GM23338 (cell line): Measurements from ENCODE around the gene PIGK. TPM values are rescaled to one million over a fixed set of nuclear protein-coding genes. Genes with fewer than 3 reads are reported as not detected.

Experiments used
- ATAC-seq: fragments of 200-7000 bp; cut with Tn5 transposase; 3 replicates; pipeline ENCODE4 v1.9.1; 2020
- DNase-seq: peaks from one replicate; pipeline ENCODE4 v3.0.0-alpha.2; 2015; ENCODE audit warnings: low spot score
- H2AFZ ChIP-seq: fragments of 200-600 bp; sonication (generic); 2 replicates; pipeline ENCODE4 v1.8.0; 2016; ENCODE audit warnings: antibody characterized with exemption, mild to moderate bottlenecking, moderate library complexity
- H3F3A ChIP-seq: fragments of 200-600 bp; sonication (generic); replicated peaks from 2 replicates; pipeline ENCODE4 v1.8.0; 2017; ENCODE audit warnings: antibody characterized with exemption, mixed run types, low read depth
- H3K27ac ChIP-seq: fragments of 200-600 bp; sonication (generic); 2 replicates; pipeline ENCODE4 v1.6.1; 2016; ENCODE audit warnings: low read depth
- H3K27me3 ChIP-seq: fragments of 200-600 bp; sonication (generic); 2 replicates; pipeline ENCODE4 v1.8.0; 2016; ENCODE audit warnings: mild to moderate bottlenecking, mixed run types, moderate library complexity; ENCODE audit not compliant: insufficient read depth
- H3K36me3 ChIP-seq: fragments of 200-600 bp; sonication (generic); 2 replicates; pipeline ENCODE4 v1.8.0; 2016; ENCODE audit warnings: mild to moderate bottlenecking; ENCODE audit not compliant: insufficient read depth
- H3K4me1 ChIP-seq: fragments of 200-600 bp; sonication (generic); 2 replicates; pipeline ENCODE4 v1.8.0; 2016; ENCODE audit warnings: mild to moderate bottlenecking, moderate library complexity; ENCODE audit not compliant: insufficient read depth
- H3K4me2 ChIP-seq: fragments of 200-600 bp; sonication (generic); 2 replicates; pipeline ENCODE4 v1.7.1; 2017; ENCODE audit warnings: mixed run types
- H3K4me3 ChIP-seq: fragments of 200-600 bp; sonication (generic); 2 replicates; pipeline ENCODE4 v1.6.1; 2016; ENCODE audit warnings: mixed run types
- H3K79me2 ChIP-seq: fragments of 200-600 bp; sonication (generic); replicated peaks from 2 replicates; pipeline ENCODE4 v1.8.0; 2017; ENCODE audit warnings: mild to moderate bottlenecking; ENCODE audit not compliant: insufficient read depth
- H3K9me2 ChIP-seq: fragments of 200-600 bp; sonication (generic); 2 replicates; pipeline ENCODE4 v1.8.0; 2017; ENCODE audit not compliant: insufficient read depth
- H4K20me1 ChIP-seq: fragments of 200-600 bp; sonication (generic); replicated peaks from 2 replicates; pipeline ENCODE4 v1.8.0; 2017; ENCODE audit warnings: mild to moderate bottlenecking; ENCODE audit not compliant: insufficient read depth
- H3K27ac Mint-ChIP-seq: 2 replicates; pipeline ENCODE4 v1.8.0; 2020; ENCODE audit warnings: inconsistent platforms, mild to moderate bottlenecking, moderate library complexity, mixed read lengths
- H3K27me3 Mint-ChIP-seq: 3 replicates; pipeline ENCODE4 v1.8.0; 2022; ENCODE audit warnings: low read depth, mild to moderate bottlenecking, moderate library complexity, mixed read lengths, inconsistent platforms; ENCODE audit not compliant: insufficient read depth, poor library complexity
- H3K36me3 Mint-ChIP-seq: 3 replicates; pipeline ENCODE4 v1.8.0; 2021; ENCODE audit warnings: low read depth, mild to moderate bottlenecking, inconsistent platforms, moderate library complexity, mixed read lengths
- H3K4me1 Mint-ChIP-seq: 3 replicates; pipeline ENCODE4 v1.8.0; 2020; ENCODE audit warnings: mild to moderate bottlenecking, inconsistent platforms, mixed read lengths
- H3K4me3 Mint-ChIP-seq: 3 replicates; pipeline ENCODE4 v1.8.0; 2021; ENCODE audit warnings: moderate library complexity, mild to moderate bottlenecking, inconsistent platforms, mixed read lengths
- H3K9me3 Mint-ChIP-seq: 3 replicates; pipeline ENCODE4 v1.8.0; 2020; ENCODE audit warnings: moderate library complexity, mild to moderate bottlenecking, inconsistent platforms, mixed read lengths
- CREB1 ChIP-seq: fragments of 250-450 bp; sonication (Bioruptor Pico); IDR thresholded peaks from 2 replicates; pipeline ENCODE4 v1.5.0; 2020; ENCODE audit warnings: low read depth, mild to moderate bottlenecking, moderate library complexity
- EZH2 ChIP-seq: fragments of 200-600 bp; sonication (generic); IDR thresholded peaks from one replicate; pipeline ENCODE4 v1.8.0; 2017; ENCODE audit warnings: antibody characterized with exemption, mild to moderate bottlenecking, low read depth; ENCODE audit not compliant: unreplicated experiment
- EZH2phosphoT487 ChIP-seq: fragments of 200-600 bp; sonication (generic); IDR thresholded peaks from one replicate; pipeline ENCODE4 v1.8.1; 2018; ENCODE audit warnings: antibody characterized with exemption; ENCODE audit not compliant: unreplicated experiment
- JUNB ChIP-seq: IDR thresholded peaks from one replicate; pipeline ENCODE4 v1.6.1; 2016; ENCODE audit warnings: antibody characterized with exemption; ENCODE audit not compliant: unreplicated experiment
- NANOG ChIP-seq: IDR thresholded peaks from 2 replicates; pipeline ENCODE4 v1.6.1; 2016; ENCODE audit warnings: antibody characterized with exemption, borderline replicate concordance
- STAT1 ChIP-seq: IDR thresholded peaks from one replicate; pipeline ENCODE4 v1.6.1; 2016; ENCODE audit warnings: antibody characterized with exemption; ENCODE audit not compliant: unreplicated experiment
- ZNF331 ChIP-seq: fragments of 250-450 bp; sonication (Bioruptor Pico); IDR thresholded peaks from 2 replicates; pipeline ENCODE4 v1.5.0; 2020; ENCODE audit warnings: low read depth, mild to moderate bottlenecking, moderate library complexity
- polyA plus RNA-seq: library from polyadenylated mRNA; unstranded; fragments of >200 nt; fragmentation: Nextera tagmentation; extraction: Ambion mirVana; gene quantifications from 2 replicates; pipeline ENCODE4 v1.2.1, GENCODE V29; 2016
- total RNA-seq: library from RNA; depleted of rRNA; stranded (reverse); fragments of >200 nt; shearing (Covaris generic); gene quantifications from 2 replicates; pipeline ENCODE4 v1.2.3, GENCODE V29; 2014
- TF ChIP-seq, protein P1 (sequence below), 2 experiments: fragments of 200-600 bp in 1 of 2; sonication (generic) in 1 of 2; conservative IDR thresholded peaks; 2 replicates each; pipeline versions ENCODE4 v1.5.1 to v1.6.1; 2016 to 2017; ENCODE audit warnings: antibody characterized with exemption in 2 of 2, low read depth in 2 of 2, mild to moderate bottlenecking in 2 of 2, moderate library complexity in 1 of 2
- TF ChIP-seq, protein P2 (sequence below): IDR thresholded peaks from 2 replicates; pipeline ENCODE4 v1.6.1; 2016; ENCODE audit warnings: antibody characterized with exemption
- TF ChIP-seq, protein P3 (sequence below): fragments of 250-450 bp; sonication (Bioruptor Pico); IDR thresholded peaks from 2 replicates; pipeline ENCODE4 v1.5.0; 2020; ENCODE audit warnings: mild to moderate bottlenecking, moderate library complexity
- TF ChIP-seq, protein P4 (sequence below): IDR thresholded peaks from one replicate; pipeline ENCODE4 v1.6.1; 2018; ENCODE audit warnings: antibody characterized with exemption; ENCODE audit not compliant: unreplicated experiment

The PIGK gene
- total and polyA plus RNA-seq, 2 experiments from 2014 or later = 16.4 to 26.4 TPM

DNA sequence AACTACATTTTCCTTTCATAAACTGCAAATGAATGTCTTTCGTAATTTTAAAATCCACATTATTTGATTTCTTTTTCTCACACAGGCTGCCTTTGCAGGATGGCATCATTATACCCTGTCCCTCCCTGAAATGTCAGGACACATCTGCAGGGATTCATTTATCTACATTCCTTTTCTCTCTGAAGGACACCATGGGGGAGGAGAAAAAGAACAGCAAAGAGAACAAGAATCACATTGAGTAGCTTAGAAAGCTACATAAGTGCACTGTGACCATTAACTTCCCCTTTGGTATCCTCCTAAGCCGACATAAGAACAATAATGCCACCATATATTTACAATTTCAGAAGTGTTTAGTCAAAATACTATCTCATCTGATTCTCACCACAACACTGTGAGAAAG lies 129.5 kb downstream of the PIGK start:
- H3F3A ChIP-seq = no peaks in the 10 kb centered on the region
- no peak for ATAC-seq
- Mint-ChIP-seq H3K4me1 (peaks cover 12% of the 10 kb centered on the region; the same call in 2 of the 3 replicates), H3K4me3 (no peak overlapping the region), H3K27me3 (peaks cover 2% of the 10 kb centered on the region), H3K27ac (no peak overlapping the region), H3K36me3 (no peaks in the 10 kb centered on the region), H3K9me3 (no peaks in the 10 kb centered on the region)
- no peaks in the 10 kb centered on the region; the same call in 1 of the 2 replicates for H3K4me1 ChIP-seq
- no peaks in the 10 kb centered on the region for H3K79me2 ChIP-seq
- TF ChIP-seq, protein P1, sequence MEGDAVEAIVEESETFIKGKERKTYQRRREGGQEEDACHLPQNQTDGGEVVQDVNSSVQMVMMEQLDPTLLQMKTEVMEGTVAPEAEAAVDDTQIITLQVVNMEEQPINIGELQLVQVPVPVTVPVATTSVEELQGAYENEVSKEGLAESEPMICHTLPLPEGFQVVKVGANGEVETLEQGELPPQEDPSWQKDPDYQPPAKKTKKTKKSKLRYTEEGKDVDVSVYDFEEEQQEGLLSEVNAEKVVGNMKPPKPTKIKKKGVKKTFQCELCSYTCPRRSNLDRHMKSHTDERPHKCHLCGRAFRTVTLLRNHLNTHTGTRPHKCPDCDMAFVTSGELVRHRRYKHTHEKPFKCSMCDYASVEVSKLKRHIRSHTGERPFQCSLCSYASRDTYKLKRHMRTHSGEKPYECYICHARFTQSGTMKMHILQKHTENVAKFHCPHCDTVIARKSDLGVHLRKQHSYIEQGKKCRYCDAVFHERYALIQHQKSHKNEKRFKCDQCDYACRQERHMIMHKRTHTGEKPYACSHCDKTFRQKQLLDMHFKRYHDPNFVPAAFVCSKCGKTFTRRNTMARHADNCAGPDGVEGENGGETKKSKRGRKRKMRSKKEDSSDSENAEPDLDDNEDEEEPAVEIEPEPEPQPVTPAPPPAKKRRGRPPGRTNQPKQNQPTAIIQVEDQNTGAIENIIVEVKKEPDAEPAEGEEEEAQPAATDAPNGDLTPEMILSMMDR (conservative IDR thresholded peaks at IDR 0.05; ENCODE audit: low read depth in 2 of 2) = no peak
- TF ChIP-seq EZH2 (no peak), ZNF331 (CRISPR knock-in tag) (no peak), EZH2phosphoT487 (no peak), CREB1 (CRISPR knock-in tag) (no peak), JUNB (no peak), STAT1 (no peak), NANOG (no peak)
- TF ChIP-seq, protein P2, sequence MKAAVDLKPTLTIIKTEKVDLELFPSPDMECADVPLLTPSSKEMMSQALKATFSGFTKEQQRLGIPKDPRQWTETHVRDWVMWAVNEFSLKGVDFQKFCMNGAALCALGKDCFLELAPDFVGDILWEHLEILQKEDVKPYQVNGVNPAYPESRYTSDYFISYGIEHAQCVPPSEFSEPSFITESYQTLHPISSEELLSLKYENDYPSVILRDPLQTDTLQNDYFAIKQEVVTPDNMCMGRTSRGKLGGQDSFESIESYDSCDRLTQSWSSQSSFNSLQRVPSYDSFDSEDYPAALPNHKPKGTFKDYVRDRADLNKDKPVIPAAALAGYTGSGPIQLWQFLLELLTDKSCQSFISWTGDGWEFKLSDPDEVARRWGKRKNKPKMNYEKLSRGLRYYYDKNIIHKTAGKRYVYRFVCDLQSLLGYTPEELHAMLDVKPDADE = no peak
- TF ChIP-seq, protein P3, sequence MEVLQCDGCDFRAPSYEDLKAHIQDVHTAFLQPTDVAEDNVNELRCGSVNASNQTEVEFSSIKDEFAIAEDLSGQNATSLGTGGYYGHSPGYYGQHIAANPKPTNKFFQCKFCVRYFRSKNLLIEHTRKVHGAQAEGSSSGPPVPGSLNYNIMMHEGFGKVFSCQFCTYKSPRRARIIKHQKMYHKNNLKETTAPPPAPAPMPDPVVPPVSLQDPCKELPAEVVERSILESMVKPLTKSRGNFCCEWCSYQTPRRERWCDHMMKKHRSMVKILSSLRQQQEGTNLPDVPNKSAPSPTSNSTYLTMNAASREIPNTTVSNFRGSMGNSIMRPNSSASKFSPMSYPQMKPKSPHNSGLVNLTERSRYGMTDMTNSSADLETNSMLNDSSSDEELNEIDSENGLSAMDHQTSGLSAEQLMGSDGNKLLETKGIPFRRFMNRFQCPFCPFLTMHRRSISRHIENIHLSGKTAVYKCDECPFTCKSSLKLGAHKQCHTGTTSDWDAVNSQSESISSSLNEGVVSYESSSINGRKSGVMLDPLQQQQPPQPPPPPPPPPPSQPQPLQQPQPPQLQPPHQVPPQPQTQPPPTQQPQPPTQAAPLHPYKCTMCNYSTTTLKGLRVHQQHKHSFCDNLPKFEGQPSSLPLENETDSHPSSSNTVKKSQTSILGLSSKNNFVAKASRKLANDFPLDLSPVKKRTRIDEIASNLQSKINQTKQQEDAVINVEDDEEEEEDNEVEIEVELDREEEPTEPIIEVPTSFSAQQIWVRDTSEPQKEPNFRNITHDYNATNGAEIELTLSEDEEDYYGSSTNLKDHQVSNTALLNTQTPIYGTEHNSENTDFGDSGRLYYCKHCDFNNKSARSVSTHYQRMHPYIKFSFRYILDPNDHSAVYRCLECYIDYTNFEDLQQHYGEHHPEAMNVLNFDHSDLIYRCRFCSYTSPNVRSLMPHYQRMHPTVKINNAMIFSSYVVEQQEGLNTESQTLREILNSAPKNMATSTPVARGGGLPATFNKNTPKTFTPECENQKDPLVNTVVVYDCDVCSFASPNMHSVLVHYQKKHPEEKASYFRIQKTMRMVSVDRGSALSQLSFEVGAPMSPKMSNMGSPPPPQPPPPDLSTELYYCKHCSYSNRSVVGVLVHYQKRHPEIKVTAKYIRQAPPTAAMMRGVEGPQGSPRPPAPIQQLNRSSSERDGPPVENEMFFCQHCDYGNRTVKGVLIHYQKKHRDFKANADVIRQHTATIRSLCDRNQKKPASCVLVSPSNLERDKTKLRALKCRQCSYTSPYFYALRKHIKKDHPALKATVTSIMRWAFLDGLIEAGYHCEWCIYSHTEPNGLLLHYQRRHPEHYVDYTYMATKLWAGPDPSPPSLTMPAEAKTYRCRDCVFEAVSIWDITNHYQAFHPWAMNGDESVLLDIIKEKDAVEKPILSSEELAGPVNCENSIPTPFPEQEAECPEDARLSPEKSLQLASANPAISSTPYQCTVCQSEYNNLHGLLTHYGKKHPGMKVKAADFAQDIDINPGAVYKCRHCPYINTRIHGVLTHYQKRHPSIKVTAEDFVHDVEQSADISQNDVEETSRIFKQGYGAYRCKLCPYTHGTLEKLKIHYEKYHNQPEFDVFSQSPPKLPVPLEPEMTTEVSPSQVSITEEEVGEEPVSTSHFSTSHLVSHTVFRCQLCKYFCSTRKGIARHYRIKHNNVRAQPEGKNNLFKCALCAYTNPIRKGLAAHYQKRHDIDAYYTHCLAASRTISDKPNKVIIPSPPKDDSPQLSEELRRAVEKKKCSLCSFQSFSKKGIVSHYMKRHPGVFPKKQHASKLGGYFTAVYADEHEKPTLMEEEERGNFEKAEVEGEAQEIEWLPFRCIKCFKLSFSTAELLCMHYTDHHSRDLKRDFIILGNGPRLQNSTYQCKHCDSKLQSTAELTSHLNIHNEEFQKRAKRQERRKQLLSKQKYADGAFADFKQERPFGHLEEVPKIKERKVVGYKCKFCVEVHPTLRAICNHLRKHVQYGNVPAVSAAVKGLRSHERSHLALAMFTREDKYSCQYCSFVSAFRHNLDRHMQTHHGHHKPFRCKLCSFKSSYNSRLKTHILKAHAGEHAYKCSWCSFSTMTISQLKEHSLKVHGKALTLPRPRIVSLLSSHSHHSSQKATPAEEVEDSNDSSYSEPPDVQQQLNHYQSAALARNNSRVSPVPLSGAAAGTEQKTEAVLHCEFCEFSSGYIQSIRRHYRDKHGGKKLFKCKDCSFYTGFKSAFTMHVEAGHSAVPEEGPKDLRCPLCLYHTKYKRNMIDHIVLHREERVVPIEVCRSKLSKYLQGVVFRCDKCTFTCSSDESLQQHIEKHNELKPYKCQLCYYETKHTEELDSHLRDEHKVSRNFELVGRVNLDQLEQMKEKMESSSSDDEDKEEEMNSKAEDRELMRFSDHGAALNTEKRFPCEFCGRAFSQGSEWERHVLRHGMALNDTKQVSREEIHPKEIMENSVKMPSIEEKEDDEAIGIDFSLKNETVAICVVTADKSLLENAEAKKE (CRISPR knock-in tag) = no peak
- TF ChIP-seq, protein P4, sequence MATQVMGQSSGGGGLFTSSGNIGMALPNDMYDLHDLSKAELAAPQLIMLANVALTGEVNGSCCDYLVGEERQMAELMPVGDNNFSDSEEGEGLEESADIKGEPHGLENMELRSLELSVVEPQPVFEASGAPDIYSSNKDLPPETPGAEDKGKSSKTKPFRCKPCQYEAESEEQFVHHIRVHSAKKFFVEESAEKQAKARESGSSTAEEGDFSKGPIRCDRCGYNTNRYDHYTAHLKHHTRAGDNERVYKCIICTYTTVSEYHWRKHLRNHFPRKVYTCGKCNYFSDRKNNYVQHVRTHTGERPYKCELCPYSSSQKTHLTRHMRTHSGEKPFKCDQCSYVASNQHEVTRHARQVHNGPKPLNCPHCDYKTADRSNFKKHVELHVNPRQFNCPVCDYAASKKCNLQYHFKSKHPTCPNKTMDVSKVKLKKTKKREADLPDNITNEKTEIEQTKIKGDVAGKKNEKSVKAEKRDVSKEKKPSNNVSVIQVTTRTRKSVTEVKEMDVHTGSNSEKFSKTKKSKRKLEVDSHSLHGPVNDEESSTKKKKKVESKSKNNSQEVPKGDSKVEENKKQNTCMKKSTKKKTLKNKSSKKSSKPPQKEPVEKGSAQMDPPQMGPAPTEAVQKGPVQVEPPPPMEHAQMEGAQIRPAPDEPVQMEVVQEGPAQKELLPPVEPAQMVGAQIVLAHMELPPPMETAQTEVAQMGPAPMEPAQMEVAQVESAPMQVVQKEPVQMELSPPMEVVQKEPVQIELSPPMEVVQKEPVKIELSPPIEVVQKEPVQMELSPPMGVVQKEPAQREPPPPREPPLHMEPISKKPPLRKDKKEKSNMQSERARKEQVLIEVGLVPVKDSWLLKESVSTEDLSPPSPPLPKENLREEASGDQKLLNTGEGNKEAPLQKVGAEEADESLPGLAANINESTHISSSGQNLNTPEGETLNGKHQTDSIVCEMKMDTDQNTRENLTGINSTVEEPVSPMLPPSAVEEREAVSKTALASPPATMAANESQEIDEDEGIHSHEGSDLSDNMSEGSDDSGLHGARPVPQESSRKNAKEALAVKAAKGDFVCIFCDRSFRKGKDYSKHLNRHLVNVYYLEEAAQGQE = no peak
- no peak for DNase-seq
- H3K27me3 ChIP-seq = no peaks in the 10 kb centered on the region
- H3K9me2 ChIP-seq = no peaks in the 10 kb centered on the region
- H4K20me1 ChIP-seq = no peaks in the 10 kb centered on the region
- H3K4me3 ChIP-seq = no peak overlapping the region
- H2AFZ ChIP-seq = no peak overlapping the region
- H3K36me3 ChIP-seq = no peaks in the 10 kb centered on the region
- no peak overlapping the region for H3K27ac ChIP-seq
- no peak overlapping the region for H3K4me2 ChIP-seq
